Stimulated activated naive CD4-positive, alpha-beta T cell treated with Interleukin-2 at 50 U/mL for 16 hours (primary cell): Measurements from ENCODE around the gene GVQW3.

ENCODE experiments used
- DNase-seq: peaks from one replicate; lab custom pipeline; 2025; lab: John Stamatoyannopoulos, UW

Gene GVQW3

GRCh38 chr11:76445121-76446084 is 64.3 kb downstream of the GVQW3 start:
- DNase-seq, result peak; percentile 59

- DNase-seq, result no peak
Observed at GRCh38 chr11:76448506-76448905, 67.4 kb downstream of the GVQW3 start.

GRCh38 chr11:76453248-76453647 is 72.1 kb downstream of the GVQW3 start:
- no peak for DNase-seq

DNA sequence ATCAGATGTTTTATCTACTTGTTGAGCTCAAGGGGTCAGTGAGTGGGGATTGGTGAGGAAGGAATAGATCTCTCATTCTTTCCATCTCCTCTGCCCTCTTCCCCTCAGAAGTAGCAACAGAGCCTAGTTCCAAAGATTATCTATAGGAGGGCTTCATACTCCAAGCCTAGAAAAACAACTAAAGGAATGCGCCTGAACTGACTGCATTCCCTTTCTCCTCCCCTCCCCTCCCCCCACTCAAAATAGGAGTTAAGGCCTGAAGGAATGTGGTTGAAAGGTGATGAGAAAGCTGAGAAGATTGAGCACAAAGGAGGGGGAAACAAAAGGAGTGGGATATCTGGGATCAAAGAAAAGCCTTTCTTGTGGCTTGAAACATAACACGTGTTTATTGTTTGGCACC is 74.2 kb downstream of the GVQW3 start:
- DNase-seq, result no peak

GRCh38 chr11:76455931-76456330 is 74.8 kb downstream of the GVQW3 start:
- DNase-seq, result no peak

GRCh38 chr11:76456571-76456970 is 75.4 kb downstream of the GVQW3 start:
- DNase-seq, result no peak
